ENCODE results near the gene F2. TPM values are rescaled to one million over a fixed set of nuclear protein-coding genes. Genes with fewer than 3 reads are reported as not detected.

F2 gene
- total and polyA plus RNA-seq, 2 donors (not counting 1 experiment from before 2014, with no cell fraction given): not detected

GRCh38 chr11:46727952-46728658, 9.1 kb downstream of the F2 start:
- H3K27me3 ChIP-seq (replicated peaks in 1 of 4; ENCODE audit: control extremely low read depth in 1 of 4, control insufficient read depth in 3 of 4, insufficient read depth in 4 of 4, low read length in 3 of 4): no peaks in the 10 kb centered on the region
- Mint-ChIP-seq H3K9me3 (ENCODE audit: insufficient read depth) (no peaks in the 10 kb centered on the region), H3K27ac (no peak overlapping the region), H3K4me1 (no peaks in the 10 kb centered on the region), H3K27me3 (no peaks in the 10 kb centered on the region), H3K4me3 (no peak overlapping the region)
- no peak for ATAC-seq (ENCODE audit: low read depth)
- H3K27ac ChIP-seq (ENCODE audit: low read length in 2 of 2): no peak overlapping the region
- intact Hi-C loops (cut with micrococcal nuclease): no loop called here
- 90% methylated on average over 17 of the region's 17 CpGs for WGBS (ENCODE audit: insufficient coverage)
- ChIA-PET CTCF (no interaction called here), POLR2A (no interaction called here)
- no peak overlapping the region for H3K9ac ChIP-seq (ENCODE audit: low read length)
- no peak overlapping the region for H3K4me2 ChIP-seq (replicated peaks; ENCODE audit: low read depth, low read length, poor library complexity, severe bottlenecking)
- H3K4me1 ChIP-seq (ENCODE audit: control insufficient read depth in 2 of 2, insufficient read depth in 2 of 2, low read length in 2 of 2): no peaks in the 10 kb centered on the region
- TF ChIP-seq EZH2 (IDR thresholded peaks at IDR 0.05; ENCODE audit: borderline replicate concordance, insufficient read depth, low read depth, low read length, poor library complexity, severe bottlenecking): no peak
- TF ChIP-seq CTCF (IDR thresholded peaks at IDR 0.05): no peak
- DNase-seq: no peak
- no peaks in the 10 kb centered on the region for H3K79me2 ChIP-seq (ENCODE audit: control insufficient read depth, insufficient read depth, low read length)
- H3K36me3 ChIP-seq (replicated peaks in 1 of 2; ENCODE audit: control extremely low read depth in 1 of 2, control insufficient read depth in 1 of 2, extremely low read depth in 1 of 2, insufficient read depth in 2 of 2, low read length in 1 of 2): no peaks in the 10 kb centered on the region
- H3K9me3 ChIP-seq (ENCODE audit: control extremely low read depth in 1 of 3, control insufficient read depth in 2 of 3, insufficient read depth in 1 of 3, low read length in 2 of 3): no peaks in the 10 kb centered on the region
- H3K4me3 ChIP-seq (ENCODE audit: control extremely low read depth in 1 of 5, extremely low read depth in 1 of 5, insufficient read depth in 1 of 5, low read depth in 2 of 5, low read length in 4 of 5): no peak overlapping the region
- no peaks in the 10 kb centered on the region for H4K20me1 ChIP-seq (ENCODE audit: control insufficient read depth, insufficient read depth, low read length, poor library complexity, severe bottlenecking)
- H2AFZ ChIP-seq (ENCODE audit: insufficient read depth, low read depth, low read length, poor library complexity, severe bottlenecking): no peak overlapping the region

DNA sequence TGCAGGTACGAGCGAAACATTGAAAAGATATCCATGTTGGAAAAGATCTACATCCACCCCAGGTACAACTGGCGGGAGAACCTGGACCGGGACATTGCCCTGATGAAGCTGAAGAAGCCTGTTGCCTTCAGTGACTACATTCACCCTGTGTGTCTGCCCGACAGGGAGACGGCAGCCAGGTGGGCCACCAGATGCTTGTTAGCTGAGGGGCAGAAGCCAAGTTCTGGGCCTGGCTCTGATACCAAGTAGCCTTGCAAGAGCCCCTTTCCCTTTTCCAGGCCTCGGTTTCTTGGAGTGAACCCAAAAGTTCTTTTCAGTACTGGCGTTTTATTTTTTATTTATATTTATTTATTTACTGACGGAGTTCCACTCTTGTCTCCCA, 9.6 kb downstream of the F2 start:
- no peak overlapping the region for H3K4me2 ChIP-seq (replicated peaks; ENCODE audit: low read depth, low read length, poor library complexity, severe bottlenecking)
- H2AFZ ChIP-seq (ENCODE audit: insufficient read depth, low read depth, low read length, poor library complexity, severe bottlenecking): no peak overlapping the region
- ATAC-seq (ENCODE audit: low read depth): no peak
- no peaks in the 10 kb centered on the region for H4K20me1 ChIP-seq (ENCODE audit: control insufficient read depth, insufficient read depth, low read length, poor library complexity, severe bottlenecking)
- no peak overlapping the region for H3K9ac ChIP-seq (ENCODE audit: low read length)
- TF ChIP-seq EZH2 (IDR thresholded peaks at IDR 0.05; ENCODE audit: borderline replicate concordance, insufficient read depth, low read depth, low read length, poor library complexity, severe bottlenecking): no peak
- TF ChIP-seq CTCF (IDR thresholded peaks at IDR 0.05): no peak
- no peak overlapping the region for H3K4me3 ChIP-seq (ENCODE audit: control extremely low read depth in 1 of 5, extremely low read depth in 1 of 5, insufficient read depth in 1 of 5, low read depth in 2 of 5, low read length in 4 of 5)
- H3K27me3 Mint-ChIP-seq: no peaks in the 10 kb centered on the region
- no peak overlapping the region for H3K4me3 Mint-ChIP-seq
- WGBS (ENCODE audit: insufficient coverage): 94% methylated on average over 6 of the region's 9 CpGs
- H3K4me1 Mint-ChIP-seq: no peaks in the 10 kb centered on the region
- H3K9me3 ChIP-seq (ENCODE audit: control extremely low read depth in 1 of 3, control insufficient read depth in 2 of 3, insufficient read depth in 1 of 3, low read length in 2 of 3): no peaks in the 10 kb centered on the region
- intact Hi-C loops (cut with micrococcal nuclease): no loop called here
- ChIA-PET POLR2A (no interaction called here), CTCF (no interaction called here)
- no peaks in the 10 kb centered on the region for H3K9me3 Mint-ChIP-seq (ENCODE audit: insufficient read depth)
- no peaks in the 10 kb centered on the region for H3K79me2 ChIP-seq (ENCODE audit: control insufficient read depth, insufficient read depth, low read length)
- no peaks in the 10 kb centered on the region for H3K4me1 ChIP-seq (ENCODE audit: control insufficient read depth in 2 of 2, insufficient read depth in 2 of 2, low read length in 2 of 2)
- no peak overlapping the region for H3K27ac Mint-ChIP-seq
- H3K36me3 ChIP-seq (replicated peaks in 1 of 2; ENCODE audit: control extremely low read depth in 1 of 2, control insufficient read depth in 1 of 2, extremely low read depth in 1 of 2, insufficient read depth in 2 of 2, low read length in 1 of 2): no peaks in the 10 kb centered on the region
- H3K27ac ChIP-seq (ENCODE audit: low read length in 2 of 2): no peak overlapping the region
- no peak for DNase-seq
- no peaks in the 10 kb centered on the region for H3K27me3 ChIP-seq (replicated peaks in 1 of 4; ENCODE audit: control extremely low read depth in 1 of 4, control insufficient read depth in 3 of 4, insufficient read depth in 4 of 4, low read length in 3 of 4)

Data from B cell (primary cell).